GM19351 (cell line): ENCODE results near the gene FAR2.
A peak's percentile ranks its signal among the peaks of the same experiment; 100 is the strongest.
"Not testable (repeated sequence)": the region's sequence is repeated elsewhere in the genome, so short reads cannot be mapped to it uniquely, and the experiment has no call there.

Experiments used
- ATAC-seq: cut with Tn5 transposase; IDR thresholded peaks from one replicate; pipeline ENCODE4 v1.9.1; 2021; ENCODE audit warnings: mild to moderate bottlenecking, moderate library complexity; ENCODE audit not compliant: unreplicated experiment

Gene FAR2

DNA sequence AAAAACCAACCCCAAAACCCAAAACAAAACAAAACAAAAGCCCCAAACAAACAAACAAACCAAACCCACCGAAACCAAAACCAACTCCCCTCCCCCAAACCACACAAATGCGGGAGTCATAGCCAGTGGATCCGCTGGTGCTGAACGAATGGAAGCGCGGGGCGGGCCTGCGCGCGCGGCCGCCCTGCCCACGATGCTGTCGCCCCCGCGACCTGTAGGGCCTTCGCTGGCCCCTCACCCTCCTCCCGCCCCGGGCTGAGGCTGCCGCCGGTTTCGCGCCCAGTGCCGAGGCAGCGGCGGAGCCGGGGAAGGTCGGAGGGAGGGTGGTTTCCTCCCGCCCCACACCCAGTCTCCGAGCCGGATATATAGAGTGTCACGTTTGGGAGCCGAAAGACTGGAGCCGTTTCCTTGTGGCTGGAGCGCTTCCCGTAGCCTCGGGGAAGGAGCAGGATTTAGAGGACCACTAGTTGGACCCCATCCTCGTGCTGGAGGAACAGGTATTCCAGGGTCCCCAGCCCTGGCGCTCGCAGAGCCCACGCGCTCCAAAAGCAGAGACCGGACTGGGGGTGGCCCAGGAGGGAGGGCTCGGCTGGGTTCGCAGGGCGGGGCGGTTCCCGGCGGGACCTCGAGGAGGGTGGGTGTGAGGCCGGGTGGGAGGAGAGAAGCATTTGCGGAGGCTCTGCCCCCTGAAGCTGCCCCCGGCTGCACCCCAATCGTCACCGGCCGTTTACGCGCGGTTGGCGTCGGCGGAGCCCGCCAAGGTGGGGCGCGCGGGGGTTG, at the start of gene FAR2:
Gene FAR2, plus strand, starts transcription at position 368 of the 780 bp plus-strand sequence. CDS start 121,172 bp downstream, outside the sequence.
- peak; percentile 34 for ATAC-seq

DNA sequence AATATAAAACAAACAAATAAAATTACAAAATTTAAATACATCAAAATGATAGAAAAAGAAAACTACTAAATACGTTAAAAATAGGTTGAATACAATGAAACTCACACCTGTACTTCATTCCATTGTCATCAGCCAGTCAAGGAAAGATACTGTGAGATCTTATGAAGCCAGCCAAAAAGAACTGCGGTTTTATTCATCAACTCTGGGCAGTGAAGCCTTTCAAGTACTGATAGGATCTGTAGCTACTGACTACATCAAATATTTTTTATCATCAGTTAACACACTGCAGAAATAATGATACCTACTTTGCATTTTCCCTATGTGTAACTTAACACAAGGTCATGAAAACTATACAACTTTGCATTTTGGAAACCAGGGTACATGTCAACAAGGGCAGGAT, 46.3 kb upstream of the FAR2 start:
- ATAC-seq = no peak

DNA sequence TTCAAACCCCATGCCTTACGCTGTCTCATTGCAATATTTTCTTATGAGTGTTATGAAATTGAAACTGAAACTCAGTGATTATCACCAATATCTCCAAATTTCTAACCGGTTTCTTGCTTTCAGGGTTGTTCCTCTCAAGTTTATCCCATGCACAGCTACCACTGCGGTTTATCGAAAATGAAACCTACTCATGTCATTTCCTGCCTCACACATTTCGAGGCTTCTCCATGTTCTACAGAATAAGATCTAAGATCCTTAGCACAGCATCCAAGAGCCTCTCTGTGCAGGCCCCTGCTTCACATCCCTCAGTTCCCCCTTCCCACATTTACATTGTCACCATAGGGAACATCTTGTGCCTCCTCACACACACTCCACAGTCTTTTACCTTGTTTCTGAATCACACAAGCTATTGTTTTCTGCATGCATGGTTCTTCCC, 45.5 kb upstream of the FAR2 start:
- ATAC-seq = peak; percentile 97

DNA sequence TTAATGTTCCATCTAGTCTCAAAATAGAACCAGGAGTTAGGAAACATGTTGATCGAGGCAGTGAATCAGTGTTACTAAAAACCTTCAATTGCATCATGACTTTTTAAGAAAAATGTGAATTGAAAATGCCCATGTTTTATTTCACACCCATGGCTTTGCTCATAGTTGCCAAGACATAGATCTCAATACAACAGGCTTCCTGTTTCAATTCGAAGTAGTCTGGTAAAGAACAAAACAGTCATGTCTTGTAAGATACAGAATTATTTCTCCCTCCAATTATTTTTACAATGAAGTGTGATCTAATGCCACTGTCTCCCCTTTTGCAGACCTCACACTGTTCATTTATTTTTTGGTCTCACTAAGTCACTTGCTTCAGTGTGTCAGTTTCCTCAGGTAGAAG, 44.6 kb upstream of the FAR2 start:
- no peak for ATAC-seq

DNA sequence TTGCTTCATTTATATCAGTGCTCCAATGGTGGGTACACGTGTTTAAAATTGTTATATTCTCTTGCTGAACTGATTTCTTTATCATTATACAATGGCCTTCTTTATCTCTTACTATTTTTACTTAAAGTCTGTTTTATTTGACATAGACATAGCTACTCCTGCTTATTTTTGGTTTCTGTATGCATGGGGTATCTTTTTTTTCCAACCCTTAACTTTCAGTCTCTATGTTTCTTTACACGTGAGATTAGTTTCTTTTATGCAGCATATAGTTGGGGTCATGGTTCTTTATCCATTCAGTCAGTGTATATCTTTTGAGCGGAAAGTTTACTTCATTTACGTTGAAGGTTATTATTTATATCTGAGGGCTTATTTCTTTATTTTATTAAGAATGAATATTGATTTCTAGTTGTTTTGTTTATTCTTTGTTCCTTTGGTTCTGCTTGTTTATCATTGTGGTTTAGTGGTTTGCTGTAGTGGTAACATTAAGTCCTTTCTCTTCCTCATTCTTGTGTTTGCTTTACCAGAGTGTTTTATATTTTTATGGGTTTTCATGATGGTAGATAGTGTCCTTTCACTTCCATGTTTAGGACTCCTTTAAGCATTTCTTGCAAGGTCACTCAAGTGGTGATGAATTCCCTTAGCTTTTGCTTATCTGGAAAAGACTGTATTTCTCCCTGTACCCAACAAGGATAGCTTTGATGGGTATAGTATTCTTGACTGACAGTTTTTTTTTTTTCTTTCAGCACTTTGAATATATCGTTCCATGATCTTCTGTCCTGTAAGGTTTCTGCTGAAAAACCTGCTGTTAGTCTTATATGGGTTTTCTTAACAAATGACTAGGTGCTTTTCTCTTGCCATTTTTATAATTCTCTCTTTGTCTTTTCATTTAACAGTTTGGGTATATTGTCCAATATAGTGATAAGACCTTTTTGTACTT, 38.3 kb upstream of the FAR2 start:
- peak; percentile 77 for ATAC-seq

DNA sequence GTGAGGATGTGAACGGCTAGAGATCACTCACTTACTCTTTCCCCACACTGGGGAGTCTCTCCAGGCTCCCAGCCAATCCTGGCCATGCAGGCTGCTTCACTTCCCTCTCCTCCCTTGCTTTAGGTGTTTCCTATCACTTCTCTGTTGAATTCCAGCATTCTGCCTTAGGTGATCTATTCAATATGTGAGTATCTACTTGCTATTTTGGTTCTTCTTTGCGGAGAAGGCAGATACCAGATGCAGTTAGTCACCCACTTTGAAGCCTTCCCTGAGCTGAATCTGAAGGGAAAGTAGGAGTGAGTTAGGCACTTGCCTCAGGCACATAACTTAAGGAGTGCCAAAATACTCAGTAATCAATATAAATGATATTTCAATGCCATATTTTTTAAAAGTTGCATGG, 36.0 kb upstream of the FAR2 start:
- no peak for ATAC-seq

DNA sequence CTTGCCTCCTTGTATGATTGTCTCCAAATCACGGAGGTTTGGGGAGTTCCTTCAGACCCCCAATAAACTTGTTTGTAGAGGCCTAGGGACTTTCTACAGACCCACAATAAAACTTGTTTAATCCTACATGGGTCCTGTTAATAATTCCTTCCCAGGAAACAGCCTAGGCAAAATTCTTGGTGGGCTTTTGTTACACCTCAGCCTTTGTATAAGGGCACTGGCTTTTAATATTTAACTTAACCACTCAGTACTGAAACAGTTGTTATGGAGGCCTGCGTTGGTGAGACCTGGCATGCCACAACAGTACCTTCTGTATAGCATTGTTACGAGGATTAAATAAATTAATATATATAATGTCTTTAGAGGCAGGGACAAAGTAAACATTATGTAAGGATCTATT, 32.7 kb upstream of the FAR2 start:
- no peak for ATAC-seq

DNA sequence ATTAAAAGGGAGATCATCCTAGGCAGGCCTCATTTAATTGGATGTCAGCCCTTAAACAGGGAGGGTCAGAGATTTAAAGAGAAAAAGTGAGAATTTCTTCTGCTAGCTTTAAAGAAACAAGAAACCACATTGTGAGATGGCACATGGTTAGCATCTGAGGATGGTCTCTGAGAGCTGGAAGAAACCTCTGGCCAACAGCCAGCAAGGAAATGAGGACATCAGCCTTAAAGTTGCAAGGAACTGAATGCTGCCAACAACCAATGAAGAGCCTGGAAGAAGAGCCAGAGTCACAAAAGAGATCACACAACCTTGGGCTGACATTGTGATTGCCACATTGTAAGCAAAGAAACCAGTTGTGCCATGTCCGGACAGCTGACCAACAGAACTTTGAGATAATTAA, 17.5 kb upstream of the FAR2 start:
- ATAC-seq = no peak

DNA sequence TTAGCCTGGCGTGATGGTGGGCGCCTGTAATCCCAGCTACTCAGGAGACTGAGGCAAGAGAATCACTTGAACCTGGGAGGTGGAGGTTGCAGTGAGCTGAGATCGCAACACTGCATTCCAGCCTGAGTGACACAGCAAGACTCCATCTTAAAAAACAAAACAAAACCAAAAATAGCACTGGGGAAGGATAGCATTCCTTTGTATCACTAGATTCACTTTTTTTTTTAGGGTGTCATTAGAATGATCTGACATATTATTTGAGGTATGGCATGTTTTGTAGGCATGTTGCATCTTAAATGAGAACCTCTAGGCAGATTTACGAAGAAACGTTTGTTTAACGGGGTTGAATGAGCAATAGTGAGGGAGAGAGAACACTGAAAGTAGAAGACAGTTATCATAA, 16.8 kb upstream of the FAR2 start:
- no peak for ATAC-seq

DNA sequence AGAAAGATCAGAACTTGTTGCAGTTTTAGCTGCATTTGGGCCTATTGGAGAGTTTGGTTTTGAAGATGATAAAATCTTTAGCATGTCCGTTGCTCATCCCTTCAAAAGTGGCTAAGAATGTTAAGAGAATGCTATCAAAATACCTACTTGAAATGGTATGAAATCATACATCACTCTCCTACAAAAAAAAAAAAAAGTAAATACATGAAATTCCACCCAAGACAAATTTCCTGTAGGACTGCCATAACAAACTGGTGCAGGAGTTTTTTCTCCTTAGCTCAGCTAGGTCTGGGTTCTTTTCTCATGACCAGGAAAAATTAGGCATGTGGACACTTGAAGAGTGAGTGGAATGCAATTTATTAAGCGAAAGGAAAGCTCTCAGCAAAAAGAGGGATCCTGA, 15.9 kb upstream of the FAR2 start:
- no peak for ATAC-seq

DNA sequence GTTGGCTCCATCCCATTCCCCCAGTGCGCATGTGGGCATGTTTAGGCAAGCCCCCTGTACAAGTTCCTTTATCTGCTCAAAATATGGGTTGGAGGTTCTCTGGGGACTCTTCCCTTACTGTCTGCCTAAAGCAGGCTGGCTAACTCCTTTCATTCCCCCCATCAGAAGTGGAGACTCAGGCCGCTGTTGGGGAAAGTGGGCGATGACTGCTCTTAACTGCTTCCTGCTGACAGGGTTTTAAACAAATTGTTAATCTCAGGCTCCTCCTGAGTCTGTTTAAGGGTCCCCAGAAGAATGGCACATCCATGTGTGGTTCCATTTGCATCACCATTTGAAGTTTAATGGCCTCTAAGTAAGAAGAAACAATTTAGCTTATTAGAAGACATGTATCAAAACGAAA, 15.4 kb upstream of the FAR2 start:
- ATAC-seq = no peak

DNA sequence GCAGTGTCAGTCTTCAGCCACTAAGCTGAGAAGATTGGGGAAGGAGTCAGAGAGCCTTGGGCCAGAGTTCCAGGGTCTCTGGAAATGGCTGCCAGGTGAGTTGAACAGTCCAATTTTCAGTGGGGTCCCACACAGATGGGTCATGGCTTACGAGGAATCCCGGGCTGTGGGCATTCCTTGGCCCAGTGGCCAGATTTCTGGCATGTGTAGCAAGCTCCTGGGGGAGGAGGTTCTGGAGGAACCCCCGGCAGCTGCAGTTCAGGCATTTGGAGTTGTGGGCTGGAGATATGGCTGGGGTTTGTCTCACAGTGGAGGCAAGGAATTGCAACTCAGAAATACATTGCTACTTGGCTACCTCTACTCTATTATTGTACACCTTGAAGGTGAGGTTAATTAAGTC, 10.8 kb upstream of the FAR2 start:
- not testable (repeated sequence) for ATAC-seq

DNA sequence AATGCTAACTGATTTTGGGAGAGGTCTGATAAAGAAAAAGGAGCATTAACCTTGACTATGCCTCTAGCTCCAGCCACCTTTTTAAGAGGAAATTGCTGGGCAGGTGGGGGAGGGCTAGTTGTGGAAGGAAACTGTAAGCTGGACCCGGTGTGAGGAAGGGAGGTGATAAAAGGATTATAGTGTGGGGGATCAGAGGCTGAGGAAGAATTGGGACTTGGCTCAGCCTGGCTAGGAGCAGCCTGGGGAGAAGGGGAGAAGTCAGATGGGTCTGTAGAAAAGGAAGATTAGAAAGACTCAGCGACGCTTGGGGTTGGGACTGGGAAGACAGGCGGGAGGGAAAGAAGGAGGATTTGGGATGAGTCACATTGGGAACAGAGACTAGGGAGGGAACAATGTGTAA, 10.2 kb upstream of the FAR2 start:
- ATAC-seq = not testable (repeated sequence)

DNA sequence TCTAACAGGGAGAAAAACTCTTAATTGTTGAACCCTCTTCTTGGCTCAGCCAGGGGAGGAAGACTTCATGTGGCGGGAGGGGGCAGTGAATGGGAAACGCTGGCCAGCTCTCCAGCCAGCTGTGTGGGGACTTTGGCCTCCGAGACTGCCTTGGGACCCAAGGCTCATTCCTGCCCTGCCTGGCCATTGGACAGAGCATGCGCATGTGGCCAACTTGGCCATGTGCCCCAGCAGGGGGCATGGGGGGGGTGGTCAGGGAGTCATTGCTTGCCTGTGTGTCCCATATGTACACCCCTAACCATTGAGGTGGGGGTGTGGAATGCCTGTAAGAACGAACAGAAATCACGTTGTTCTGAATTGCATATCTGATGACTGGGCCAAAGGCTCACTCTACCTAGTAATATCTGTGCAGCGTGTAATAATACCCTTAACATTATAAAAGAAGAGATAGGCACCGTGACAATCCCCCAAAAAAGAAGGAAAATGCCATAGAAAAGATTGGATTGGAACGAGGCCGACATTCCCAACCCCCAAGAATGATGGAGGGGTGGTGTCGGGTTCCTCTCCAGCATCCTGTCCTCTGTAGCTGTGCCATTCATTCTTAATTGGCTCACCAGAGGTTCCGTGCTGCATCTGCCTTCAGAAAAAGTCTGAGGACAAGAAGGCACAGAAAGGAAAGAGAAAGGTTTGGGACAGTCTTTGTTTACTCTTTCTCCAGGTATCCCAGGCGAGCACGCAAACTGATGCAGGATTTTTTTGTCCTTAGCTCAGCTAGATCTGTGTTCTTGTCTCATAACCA, 3.5 kb upstream of the FAR2 start:
- no peak for ATAC-seq

DNA sequence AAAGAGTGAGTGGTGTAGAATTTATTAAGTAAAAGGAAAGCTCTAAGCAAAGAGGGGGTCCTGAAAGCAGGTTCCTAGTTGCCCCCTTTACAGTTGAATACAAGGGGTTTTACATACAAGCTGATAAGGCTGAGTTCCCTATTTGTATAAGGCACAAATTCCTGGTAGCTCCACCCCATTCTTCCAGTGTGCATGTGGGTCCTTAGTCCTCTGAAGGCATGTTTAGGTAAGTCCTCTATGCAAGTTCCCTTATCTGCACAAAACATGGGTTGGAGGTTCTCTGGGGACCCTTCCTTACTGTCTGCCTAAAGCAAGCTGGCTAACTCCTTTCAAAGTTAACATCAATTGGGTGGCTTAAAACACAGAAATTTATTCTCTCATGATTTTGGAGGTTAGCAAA, 2.9 kb upstream of the FAR2 start:
- no peak for ATAC-seq

DNA sequence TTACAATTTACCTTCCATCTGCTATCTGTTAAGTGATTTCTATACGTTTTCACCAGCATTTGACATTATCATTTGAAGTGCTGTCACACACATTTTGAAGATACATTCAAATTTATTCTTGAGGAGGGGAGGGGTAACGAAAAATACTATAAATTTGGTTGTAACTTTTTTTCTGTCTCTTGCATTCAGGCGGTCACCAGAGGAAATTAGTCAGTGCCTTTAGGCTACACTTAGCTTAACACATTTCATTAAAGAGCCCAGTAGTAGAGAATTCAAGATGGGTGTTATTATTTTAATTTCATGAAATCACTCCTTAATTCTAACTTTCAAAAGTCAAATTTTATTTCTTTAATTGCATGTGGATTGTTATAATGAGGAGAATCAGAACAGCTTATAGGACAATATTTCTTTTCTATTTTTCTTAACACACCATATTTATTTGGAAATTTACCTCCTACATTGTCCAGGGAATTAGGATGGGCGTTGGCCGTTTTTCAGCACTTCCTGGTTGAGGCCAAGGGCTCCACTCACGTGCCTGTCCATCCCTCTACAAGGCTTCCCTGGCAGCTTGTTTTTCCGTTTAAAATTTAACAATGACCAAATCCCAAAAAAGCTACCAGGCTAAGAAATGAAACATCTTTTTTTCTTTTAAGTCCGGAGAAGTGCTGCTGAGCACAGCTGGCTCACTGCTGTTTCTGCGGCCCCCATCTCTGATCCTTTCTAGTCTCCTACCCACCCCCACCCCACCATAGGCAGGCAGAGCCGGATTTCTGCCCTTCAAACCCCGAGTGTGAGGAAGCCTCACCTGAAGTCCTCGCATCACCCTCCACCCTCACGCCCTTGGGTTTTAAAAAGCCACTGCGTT, 1.1 kb upstream of the FAR2 start:
- no peak for ATAC-seq

DNA sequence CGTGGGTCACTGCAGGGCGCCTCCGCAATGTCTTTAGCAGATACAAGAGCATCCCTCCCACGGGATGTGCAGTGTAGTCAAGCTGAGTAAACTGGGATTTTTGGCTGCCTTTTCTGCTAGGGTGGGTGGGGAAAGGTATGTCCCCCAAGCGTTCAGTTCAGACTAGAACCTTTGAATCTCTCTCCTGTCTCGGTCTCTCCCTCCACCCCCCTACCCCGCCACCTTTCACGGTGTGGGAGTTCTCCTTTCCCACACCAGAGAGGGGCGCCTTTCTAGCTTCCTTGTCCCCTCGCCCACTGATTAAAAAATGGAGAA, 525 bp upstream of the FAR2 start:
- no peak for ATAC-seq

DNA sequence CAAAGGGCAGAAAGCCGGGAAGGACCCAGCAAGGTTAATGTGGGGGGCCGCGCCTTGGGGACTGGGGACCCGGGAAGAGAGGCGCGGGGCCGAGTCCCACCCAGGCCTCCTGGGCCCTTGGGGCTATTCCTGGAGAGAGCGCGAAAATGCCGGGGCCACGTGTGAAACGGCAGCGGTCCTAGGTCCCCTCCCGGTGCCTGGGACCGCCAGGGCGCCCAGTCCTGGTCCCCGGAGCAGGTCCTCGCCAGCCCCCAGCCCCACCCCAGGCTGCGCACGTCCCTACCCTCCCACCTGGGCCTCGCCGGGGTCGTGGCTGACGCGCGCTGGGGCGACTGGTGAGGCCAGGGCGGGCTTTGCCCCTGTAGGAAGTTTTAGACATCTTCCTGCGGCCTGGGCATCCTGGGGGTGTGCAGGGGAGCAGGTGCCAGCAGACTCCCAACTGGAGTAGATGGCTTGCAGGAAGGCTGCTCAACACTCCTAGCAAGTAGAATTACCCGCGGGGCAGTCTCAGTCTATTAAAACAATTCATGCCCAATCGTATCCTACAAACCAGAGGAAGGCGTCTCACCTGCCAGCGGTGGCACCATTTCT, 708 bp downstream of the FAR2 start:
- ATAC-seq = no peak

DNA sequence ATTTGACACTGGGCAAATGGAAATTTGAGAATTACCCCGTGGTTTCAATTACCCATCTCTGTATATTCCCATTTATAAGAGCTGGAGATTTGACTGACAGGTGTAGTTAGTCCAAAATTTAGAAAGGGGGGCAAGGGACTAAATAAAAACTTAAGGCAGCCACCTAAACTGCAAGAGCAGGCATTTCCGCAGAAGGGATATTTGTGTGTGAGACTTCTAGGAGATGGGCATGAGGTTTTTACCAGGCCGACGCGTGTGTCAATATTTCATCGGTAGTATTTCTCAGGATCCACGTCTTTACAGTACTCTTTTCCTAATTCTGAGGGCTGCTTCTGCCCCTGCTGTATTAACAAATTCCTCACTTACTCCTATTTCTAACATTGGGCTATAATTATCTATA, 1.4 kb downstream of the FAR2 start:
- no peak for ATAC-seq
